Erythroblast (primary cell): ENCODE data around the gene ARHGAP6.

Experiments
- GATA1 ChIP-seq: IDR thresholded peaks from 2 replicates; pipeline ENCODE4 v1.6.1; 2011; ENCODE audit warnings: low read depth, mild to moderate bottlenecking, control low read depth, low read length, moderate library complexity
- POLR2A ChIP-seq: IDR thresholded peaks from 2 replicates; pipeline ENCODE4 v1.6.1; 2011; ENCODE audit warnings: mild to moderate bottlenecking, low read length

DNA sequence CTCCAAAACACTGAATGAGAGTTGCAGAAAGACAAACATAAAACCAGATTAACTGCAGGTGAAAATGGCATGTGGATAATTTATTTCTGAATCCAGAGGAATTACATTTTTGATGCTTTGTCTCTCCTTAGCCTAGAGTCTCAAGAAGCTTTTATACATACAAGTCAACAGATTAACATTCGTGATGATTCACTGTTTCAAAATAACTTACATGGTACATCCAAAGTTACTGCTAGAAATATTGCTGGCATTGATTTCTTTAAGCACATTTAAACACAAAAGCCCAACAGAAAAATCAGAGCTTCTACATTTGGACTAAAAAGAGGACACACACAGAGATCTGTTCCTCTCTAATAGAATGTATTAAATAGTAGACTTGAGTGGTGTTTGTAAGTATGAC is 266.9 kb downstream of the ARHGAP6 start:
- TF ChIP-seq POLR2A (no peak), GATA1 (no peak)
